Measurements from ENCODE around the gene FGR. TPM values are rescaled to one million over a fixed set of nuclear protein-coding genes. Genes with fewer than 3 reads are reported as not detected.

FGR gene
- total RNA-seq, 1 donor from 2014 or later, result 149 TPM

DNA sequence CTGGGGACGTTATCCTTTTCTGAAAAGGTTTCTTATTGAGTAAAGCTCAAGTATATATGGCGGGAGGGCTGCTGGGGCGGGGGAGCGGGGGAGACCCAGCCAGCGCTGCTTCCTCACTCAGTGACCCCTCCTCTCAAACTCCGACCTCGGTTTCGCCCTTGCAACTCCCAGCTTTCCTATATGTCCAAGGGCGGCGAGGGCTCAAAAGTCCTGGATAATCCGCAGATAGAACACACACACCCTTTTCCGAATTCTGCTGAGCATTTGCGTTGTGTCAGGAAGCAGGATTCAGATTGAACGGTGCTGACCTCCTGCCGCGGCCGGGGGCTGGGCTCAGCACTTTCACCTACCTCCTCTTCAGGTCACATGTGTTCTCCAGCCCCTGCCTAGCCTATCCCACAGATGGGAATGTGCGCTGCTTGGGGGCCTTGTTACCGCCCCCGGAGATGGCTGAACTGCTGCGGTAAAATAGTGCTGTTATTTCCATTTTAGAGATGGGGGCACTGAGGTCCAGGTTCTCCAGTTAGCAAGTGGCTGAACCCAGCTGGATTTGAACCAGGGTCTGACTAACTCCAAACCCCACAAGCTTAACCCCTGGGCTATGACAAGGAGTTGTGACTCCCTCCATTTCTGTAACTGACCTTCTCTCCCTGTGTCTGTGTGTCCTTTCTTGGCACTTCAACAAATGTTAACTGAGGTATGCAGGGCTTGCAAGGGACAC lies 30.2 kb downstream of the FGR start:
- ATAC-seq, result no peak
- H3K36me3 ChIP-seq, result no peaks in the 10 kb centered on the region
- no peaks in the 10 kb centered on the region for H3K27me3 ChIP-seq
- peak overlapping the region; percentile 82 for H3K4me3 ChIP-seq
- peaks cover 34% of the 10 kb centered on the region for H3K4me1 ChIP-seq
- TF ChIP-seq, protein P1, sequence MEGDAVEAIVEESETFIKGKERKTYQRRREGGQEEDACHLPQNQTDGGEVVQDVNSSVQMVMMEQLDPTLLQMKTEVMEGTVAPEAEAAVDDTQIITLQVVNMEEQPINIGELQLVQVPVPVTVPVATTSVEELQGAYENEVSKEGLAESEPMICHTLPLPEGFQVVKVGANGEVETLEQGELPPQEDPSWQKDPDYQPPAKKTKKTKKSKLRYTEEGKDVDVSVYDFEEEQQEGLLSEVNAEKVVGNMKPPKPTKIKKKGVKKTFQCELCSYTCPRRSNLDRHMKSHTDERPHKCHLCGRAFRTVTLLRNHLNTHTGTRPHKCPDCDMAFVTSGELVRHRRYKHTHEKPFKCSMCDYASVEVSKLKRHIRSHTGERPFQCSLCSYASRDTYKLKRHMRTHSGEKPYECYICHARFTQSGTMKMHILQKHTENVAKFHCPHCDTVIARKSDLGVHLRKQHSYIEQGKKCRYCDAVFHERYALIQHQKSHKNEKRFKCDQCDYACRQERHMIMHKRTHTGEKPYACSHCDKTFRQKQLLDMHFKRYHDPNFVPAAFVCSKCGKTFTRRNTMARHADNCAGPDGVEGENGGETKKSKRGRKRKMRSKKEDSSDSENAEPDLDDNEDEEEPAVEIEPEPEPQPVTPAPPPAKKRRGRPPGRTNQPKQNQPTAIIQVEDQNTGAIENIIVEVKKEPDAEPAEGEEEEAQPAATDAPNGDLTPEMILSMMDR (IDR thresholded peaks at IDR 0.05), result no peak
- intact Hi-C loops (cut with DNase I), result loop anchor here (5.0 to 10.0 kb wide), 3 partner anchors 70 to 302 kb away; partner anchors contain the start of gene GPR3
- DNase-seq, result no peak
- no peak overlapping the region for H3K27ac ChIP-seq
- H3K9me3 ChIP-seq, result no peaks in the 10 kb centered on the region

DNA sequence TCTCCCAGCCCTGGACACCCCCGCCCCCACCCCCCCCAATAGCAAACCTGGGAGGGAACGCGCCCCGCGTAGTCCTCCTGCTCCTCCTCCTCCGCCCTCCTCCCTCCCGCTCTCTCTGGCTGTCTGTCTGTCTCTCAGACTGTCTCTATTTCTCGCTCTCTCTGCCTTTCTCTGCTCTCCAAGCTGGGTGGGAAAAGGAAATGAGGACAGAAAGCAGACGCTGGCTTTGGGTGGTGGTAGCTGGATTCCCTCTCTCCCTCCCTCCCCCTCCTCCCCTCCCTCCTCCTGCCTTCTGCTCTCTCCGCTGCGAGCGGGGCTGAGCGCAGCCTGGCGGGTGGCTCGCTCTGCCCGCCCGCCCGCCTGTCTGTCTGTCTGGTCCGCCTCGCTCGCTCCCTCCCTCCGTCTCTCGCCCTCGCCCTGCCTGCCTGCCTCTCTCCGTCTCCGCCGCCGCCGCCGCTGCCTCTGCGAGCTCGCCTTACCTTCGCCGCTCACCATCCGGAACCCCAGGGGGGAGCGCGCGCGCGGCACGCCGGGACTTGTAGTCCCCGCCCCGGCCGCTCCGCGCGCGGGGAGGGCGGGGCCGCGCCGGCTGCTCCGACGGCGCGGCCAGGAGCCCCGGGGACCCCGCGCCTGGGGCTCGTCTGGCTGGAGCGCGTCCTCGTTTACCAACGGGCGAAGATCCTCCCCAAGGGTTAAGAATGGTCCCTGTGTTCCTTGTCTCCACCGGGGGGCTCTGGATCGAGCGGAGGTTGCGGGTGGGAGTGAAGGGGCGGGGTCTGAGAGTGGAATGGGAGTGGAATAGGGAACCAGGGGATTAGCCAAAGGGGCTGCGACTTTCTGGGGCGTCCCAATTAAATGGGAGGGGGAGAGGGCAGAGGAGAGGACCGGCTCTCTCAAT lies 31.1 kb downstream of the FGR start, which contains the start of gene AHDC1:
AHDC1 (minus strand) TSS at position 464 of the 898 bp plus-strand sequence. CDS start 52,029 bp downstream, outside the sequence.
- H3K36me3 ChIP-seq, result no peaks in the 10 kb centered on the region
- ATAC-seq (peak; percentile 84), DNase-seq (peak; percentile 96)
- H3K9me3 ChIP-seq, result no peaks in the 10 kb centered on the region
- peaks cover 38% of the 10 kb centered on the region for H3K4me1 ChIP-seq
- H3K27ac ChIP-seq, result peak within 1 kb of the TSS; percentile 81
- H3K4me3 ChIP-seq, result peak within 1 kb of the TSS; percentile 82
- no peaks in the 10 kb centered on the region for H3K27me3 ChIP-seq
- TF ChIP-seq, protein P1 (IDR thresholded peaks at IDR 0.05), result no peak
- intact Hi-C loops (cut with DNase I), result loop anchor here (10.0 kb wide), 2 partner anchors 69 to 209 kb away; partner anchors contain the start of gene GPR3

DNA sequence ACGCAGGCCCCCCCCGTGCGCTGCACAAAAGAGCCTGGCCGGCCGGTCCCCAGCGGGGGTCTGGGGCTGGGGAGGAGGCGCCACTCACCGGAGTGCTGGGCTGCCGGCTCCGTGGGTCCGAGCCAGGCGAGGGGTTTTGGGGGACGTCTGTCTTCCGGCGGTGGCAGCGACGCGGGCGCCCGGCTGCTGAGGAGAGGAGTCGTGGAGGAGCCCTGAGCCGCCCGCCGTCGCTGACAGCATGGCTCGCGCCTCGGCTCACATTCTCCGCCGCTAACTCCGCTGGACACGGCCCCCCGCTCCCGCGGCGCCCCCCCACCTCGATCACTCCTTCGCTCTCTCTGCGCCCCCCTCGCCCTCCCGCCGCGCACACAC lies 31.7 kb downstream of the FGR start:
- DNase-seq, result peak; percentile 74
- no peaks in the 10 kb centered on the region for H3K27me3 ChIP-seq
- H3K27ac ChIP-seq, result peak overlapping the region; percentile 81
- peak; percentile 1 for ATAC-seq
- H3K4me1 ChIP-seq, result peaks cover 45% of the 10 kb centered on the region
- TF ChIP-seq, protein P1 (IDR thresholded peaks at IDR 0.05), result no peak
- no peaks in the 10 kb centered on the region for H3K9me3 ChIP-seq
- intact Hi-C loops (cut with DNase I), result loop anchor here (10.0 kb wide), 2 partner anchors 68 to 208 kb away; partner anchors contain the start of gene GPR3
- H3K4me3 ChIP-seq, result peak overlapping the region; percentile 82
- no peaks in the 10 kb centered on the region for H3K36me3 ChIP-seq

DNA sequence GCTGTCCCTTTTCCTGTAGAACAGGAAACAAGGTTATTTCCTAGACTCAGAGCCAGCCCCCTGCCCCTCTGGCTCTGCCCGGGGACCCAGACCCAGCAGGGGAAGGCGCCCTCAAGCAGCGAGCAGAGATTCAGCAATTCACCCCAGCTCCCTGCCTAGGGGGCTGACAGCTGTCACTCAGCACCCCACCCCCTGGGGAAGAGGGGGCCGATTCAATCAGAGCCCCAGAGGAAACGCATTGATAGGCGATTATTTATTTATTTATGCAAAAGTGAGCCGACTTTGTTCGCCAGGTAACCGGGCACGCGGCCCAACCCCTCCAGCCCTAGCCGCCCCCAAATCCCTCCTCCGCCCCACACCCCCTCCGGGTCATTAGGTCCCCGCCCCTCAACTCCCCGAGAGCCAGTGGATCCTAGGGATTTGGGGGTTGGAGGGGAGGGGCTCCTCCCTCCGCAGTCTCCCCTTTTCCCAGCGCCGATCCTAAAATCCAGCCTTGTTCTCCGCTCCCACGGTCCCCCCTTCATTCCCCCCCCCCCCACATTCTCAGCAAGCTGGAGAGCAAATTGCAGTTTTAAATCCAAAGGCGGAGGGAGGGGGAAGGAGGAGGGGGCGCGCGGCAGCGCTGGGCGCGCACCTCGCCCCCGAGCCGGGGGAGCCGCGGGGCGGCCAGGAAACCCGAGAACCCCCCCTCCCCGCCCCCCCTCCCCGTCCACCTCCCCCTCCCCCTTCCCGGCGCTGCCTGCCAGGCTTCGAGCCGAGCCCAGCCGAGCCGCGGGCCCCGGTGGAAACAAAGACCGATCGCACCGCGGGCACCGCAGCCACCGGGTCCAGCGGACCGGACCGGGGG lies 32.3 kb downstream of the FGR start:
- ATAC-seq, result peak; percentile 37
- Histone ChIP-seq H3K36me3 (no peaks in the 10 kb centered on the region), H3K4me1 (peaks cover 51% of the 10 kb centered on the region), H3K4me3 (peak overlapping the region; percentile 82), H3K27me3 (no peaks in the 10 kb centered on the region), H3K9me3 (no peaks in the 10 kb centered on the region), H3K27ac (peak overlapping the region; percentile 81)
- intact Hi-C loops (cut with DNase I), result loop anchor here (10.0 kb wide), 2 partner anchors 68 to 208 kb away; partner anchors contain the start of gene GPR3
- DNase-seq, result peak; percentile 84
- TF ChIP-seq, protein P1 (IDR thresholded peaks at IDR 0.05), result no peak

Data from upper lobe of right lung (tissue), 1 donor.